ENCODE results near the gene TTC17. TPM values are rescaled to one million over a fixed set of nuclear protein-coding genes. Genes with fewer than 3 reads are reported as not detected.

TTC17 gene
- total RNA-seq, 2 experiments from 2014 or later: 72.5 to 75.1 TPM

DNA sequence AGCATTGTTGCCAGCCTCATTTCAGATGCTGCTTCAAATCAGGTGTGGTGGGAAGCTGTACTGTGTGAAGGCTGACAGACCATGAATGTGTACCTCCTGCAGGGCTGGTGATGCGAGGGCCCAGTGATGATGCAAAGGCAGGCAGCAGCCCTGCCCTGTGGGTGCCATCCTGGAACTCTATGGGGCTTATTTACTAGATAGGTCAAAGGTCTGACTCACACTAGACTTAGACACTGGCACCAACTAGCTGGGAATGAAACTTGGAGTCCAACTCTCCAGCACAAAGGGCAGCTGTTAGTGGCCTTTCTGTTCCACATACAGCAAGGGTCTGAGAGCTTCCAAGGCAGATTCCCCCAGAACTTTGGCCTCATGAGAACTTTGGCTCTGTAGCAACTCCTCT, 138.4 kb downstream of the TTC17 start:
- no peak for DNase-seq
- ChIA-PET POLR2A (no interaction called here), CTCF (interaction anchor here (1.0 kb wide), 1 partner anchor 20 kb away, joined by 3 read pairs; no protein-coding TSS in a partner anchor)
- Mint-ChIP-seq H3K4me1 (no peaks in the 10 kb centered on the region), H3K27ac (no peak overlapping the region), H3K27me3 (peaks cover 2% of the 10 kb centered on the region), H3K4me3 (no peak overlapping the region), H3K9me3 (no peaks in the 10 kb centered on the region), H3K36me3 (ENCODE audit: low read depth) (peaks cover 16% of the 10 kb centered on the region)

GRCh38 chr11:43498561-43498960, 139.8 kb downstream of the TTC17 start:
- no peak for DNase-seq
- H3K27ac Mint-ChIP-seq: no peak overlapping the region
- CTCF ChIA-PET: no interaction called here
- POLR2A ChIA-PET: no interaction called here
- H3K4me3 Mint-ChIP-seq: no peak overlapping the region
- H3K4me1 Mint-ChIP-seq: no peaks in the 10 kb centered on the region
- peaks cover 2% of the 10 kb centered on the region for H3K27me3 Mint-ChIP-seq
- H3K36me3 Mint-ChIP-seq (ENCODE audit: low read depth): peaks cover 8% of the 10 kb centered on the region
- no peaks in the 10 kb centered on the region for H3K9me3 Mint-ChIP-seq

- H3K36me3 Mint-ChIP-seq (ENCODE audit: low read depth): no peaks in the 10 kb centered on the region
- H3K4me1 Mint-ChIP-seq: peaks cover 7% of the 10 kb centered on the region
- peaks cover 2% of the 10 kb centered on the region for H3K27me3 Mint-ChIP-seq
- DNase-seq: no peak
- CTCF ChIA-PET: interaction anchor here (1.5 kb wide), 1 partner anchor 64 kb away, joined by 4 read pairs; no protein-coding TSS in a partner anchor
- H3K4me3 Mint-ChIP-seq: no peak overlapping the region
- H3K27ac Mint-ChIP-seq: no peak overlapping the region
- no peaks in the 10 kb centered on the region for H3K9me3 Mint-ChIP-seq
- POLR2A ChIA-PET: no interaction called here
These were observed 144.7 kb downstream of the TTC17 start for GRCh38 chr11:43503417-43503816.

DNA sequence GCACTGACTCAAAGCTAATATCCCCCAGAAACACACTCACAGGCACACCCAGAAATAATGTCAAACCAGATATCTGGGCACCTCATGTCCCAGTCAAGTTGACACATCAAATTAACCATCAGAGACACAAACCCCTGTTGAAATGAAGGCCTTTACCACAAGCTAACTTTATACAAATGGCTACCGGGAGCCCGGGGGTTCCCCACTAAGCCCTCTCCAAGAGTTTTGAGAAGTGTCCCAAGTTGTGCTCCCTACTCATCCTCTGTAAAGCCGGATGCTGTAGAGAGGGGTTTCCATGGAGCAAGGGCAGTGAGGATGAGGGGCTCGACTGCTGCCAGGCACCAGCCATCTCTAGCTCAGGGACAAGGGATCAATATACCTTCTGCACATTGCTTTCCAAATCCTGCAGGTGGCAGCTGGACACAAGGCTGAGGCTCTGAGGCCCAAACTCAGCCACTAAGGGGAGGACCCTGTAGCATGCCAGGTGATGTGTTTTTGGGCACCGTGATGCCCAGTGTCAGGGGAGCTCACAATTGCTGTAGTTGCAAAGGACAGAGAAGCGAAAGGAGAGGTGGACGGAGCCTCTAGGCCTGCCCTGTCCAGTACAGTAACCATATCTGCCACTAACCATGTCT, 145.7 kb downstream of the TTC17 start:
- DNase-seq: no peak
- Mint-ChIP-seq H3K4me3 (no peak overlapping the region), H3K36me3 (ENCODE audit: low read depth) (no peaks in the 10 kb centered on the region), H3K27me3 (peaks cover 2% of the 10 kb centered on the region), H3K9me3 (no peaks in the 10 kb centered on the region), H3K27ac (no peak overlapping the region), H3K4me1 (peaks cover 12% of the 10 kb centered on the region)
- ChIA-PET CTCF (interaction anchor here (1.5 kb wide), 1 partner anchor 63 kb away, joined by 4 read pairs; no protein-coding TSS in a partner anchor), POLR2A (no interaction called here)

DNA sequence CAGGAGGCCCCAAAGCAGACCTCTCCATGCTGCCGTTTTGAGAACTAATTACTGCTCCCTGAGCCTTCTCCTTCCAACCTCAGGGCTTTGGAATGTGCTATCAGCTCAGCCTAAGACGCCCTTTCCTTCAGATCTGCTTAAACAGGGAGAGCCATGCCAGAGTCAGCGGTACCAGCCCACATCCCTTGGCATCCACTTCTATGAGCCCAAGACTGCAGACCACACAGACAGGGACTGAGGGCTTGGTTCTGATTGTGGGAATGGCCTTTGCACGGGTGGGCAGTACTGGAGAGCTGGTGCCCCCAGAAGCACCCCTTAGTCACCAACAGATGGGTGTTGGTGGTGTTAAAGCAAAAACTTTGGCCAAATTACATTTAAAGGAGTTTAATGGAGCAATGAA, 146.5 kb downstream of the TTC17 start:
- H3K4me1 Mint-ChIP-seq: peaks cover 12% of the 10 kb centered on the region
- H3K36me3 Mint-ChIP-seq (ENCODE audit: low read depth): no peaks in the 10 kb centered on the region
- DNase-seq: no peak
- no peak overlapping the region for H3K27ac Mint-ChIP-seq
- H3K27me3 Mint-ChIP-seq: peaks cover 2% of the 10 kb centered on the region
- H3K9me3 Mint-ChIP-seq: no peaks in the 10 kb centered on the region
- CTCF ChIA-PET: interaction anchor here (1.5 kb wide), 1 partner anchor 63 kb away, joined by 4 read pairs; no protein-coding TSS in a partner anchor
- POLR2A ChIA-PET: no interaction called here
- no peak overlapping the region for H3K4me3 Mint-ChIP-seq

GRCh38 chr11:43507171-43507570, 148.5 kb downstream of the TTC17 start:
- ChIA-PET POLR2A (no interaction called here), CTCF (interaction anchor here (0.8 kb wide), 1 partner anchor 80 kb away, joined by 3 read pairs; no protein-coding TSS in a partner anchor)
- H3K4me1 Mint-ChIP-seq: peaks cover 12% of the 10 kb centered on the region
- H3K27ac Mint-ChIP-seq: no peak overlapping the region
- no peak overlapping the region for H3K4me3 Mint-ChIP-seq
- H3K9me3 Mint-ChIP-seq: no peaks in the 10 kb centered on the region
- no peaks in the 10 kb centered on the region for H3K27me3 Mint-ChIP-seq
- H3K36me3 Mint-ChIP-seq (ENCODE audit: low read depth): no peaks in the 10 kb centered on the region
- no peak for DNase-seq

DNA sequence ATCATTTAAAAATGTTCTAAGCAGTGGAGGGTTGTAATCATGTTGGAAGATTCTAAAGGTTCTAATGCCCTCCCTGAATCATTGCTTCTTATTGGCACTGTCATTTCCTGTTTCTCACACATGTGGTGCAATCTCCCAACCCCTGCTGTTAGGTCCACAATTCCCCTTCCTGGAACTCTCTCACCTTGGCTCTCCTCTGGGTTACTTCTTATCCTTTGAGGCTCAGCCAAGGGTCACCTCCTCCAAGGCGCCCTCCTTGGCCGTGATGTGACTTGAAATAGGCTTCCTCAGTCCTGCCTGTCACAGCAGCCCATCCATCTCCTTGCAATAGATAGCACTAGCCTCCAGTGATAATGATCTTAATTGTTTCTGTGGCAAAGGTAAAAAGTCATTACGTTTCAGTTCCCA, 149.8 kb downstream of the TTC17 start:
- no peak for DNase-seq
- POLR2A ChIA-PET: no interaction called here
- no peaks in the 10 kb centered on the region for H3K36me3 Mint-ChIP-seq (ENCODE audit: low read depth)
- CTCF ChIA-PET: interaction anchor here (1.1 kb wide), 1 partner anchor 21 kb away, joined by 3 read pairs; no protein-coding TSS in a partner anchor
- peaks cover 12% of the 10 kb centered on the region for H3K4me1 Mint-ChIP-seq
- H3K9me3 Mint-ChIP-seq: no peaks in the 10 kb centered on the region
- H3K27ac Mint-ChIP-seq: no peak overlapping the region
- H3K4me3 Mint-ChIP-seq: no peak overlapping the region
- peaks cover 1% of the 10 kb centered on the region for H3K27me3 Mint-ChIP-seq

DNA sequence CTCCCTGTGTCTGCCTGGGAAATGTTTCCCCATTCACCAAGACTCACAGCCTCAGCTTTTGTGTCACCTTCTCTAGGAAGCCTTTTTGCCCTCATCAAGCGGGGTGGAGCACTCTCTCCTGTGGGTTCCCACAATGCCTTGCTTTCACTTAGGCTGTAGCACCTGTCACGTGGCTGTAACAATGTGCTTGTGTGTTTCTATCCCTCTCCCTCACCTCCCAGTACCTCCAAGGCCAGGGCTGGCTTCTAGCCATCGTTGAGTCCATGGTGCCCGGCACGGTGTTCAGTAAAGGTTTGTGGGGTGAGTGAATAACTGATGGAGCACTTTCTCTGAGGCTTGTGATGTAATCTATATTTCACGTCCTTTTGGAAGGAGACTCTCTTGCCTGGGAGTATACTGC, 153.2 kb downstream of the TTC17 start:
- POLR2A ChIA-PET: interaction anchor here (0.7 kb wide), 1 partner anchor 1113 kb away, joined by 3 read pairs; no protein-coding TSS in a partner anchor

DNA sequence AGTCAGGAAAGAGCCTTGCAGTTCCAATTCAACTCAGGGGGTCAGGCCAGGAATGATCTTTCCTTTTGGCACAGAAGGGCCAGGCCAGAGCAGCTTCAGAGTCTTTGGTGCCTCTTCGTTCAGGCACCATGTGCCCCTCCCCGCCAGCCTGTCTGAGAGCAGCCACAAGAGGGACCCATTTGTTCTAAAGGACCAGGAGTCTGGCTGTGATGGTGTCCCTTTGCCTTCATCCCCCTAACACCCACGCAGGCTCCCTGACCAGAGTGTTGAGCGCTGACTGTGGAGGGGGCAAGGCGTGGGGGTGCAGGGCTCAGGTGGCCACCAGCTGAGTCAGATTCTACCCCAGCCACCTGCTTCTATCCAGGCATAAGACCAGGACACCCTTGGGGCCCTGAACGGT, 156.4 kb downstream of the TTC17 start:
- no peak for DNase-seq
- Mint-ChIP-seq H3K36me3 (ENCODE audit: low read depth) (no peaks in the 10 kb centered on the region), H3K4me1 (no peaks in the 10 kb centered on the region), H3K9me3 (peaks cover under 1% of the 10 kb centered on the region), H3K27me3 (peaks cover 2% of the 10 kb centered on the region), H3K27ac (no peak overlapping the region), H3K4me3 (no peak overlapping the region)
- POLR2A ChIA-PET: no interaction called here
- CTCF ChIA-PET: no interaction called here

More for the DNA sequence above, 153.2 kb downstream of the TTC17 start:
- no peaks in the 10 kb centered on the region for H3K36me3 Mint-ChIP-seq (ENCODE audit: low read depth)
- peaks cover 12% of the 10 kb centered on the region for H3K4me1 Mint-ChIP-seq
- DNase-seq: no peak
- H3K27me3 Mint-ChIP-seq: peaks cover 2% of the 10 kb centered on the region
- H3K9me3 Mint-ChIP-seq: no peaks in the 10 kb centered on the region
- no peak overlapping the region for H3K4me3 Mint-ChIP-seq
- CTCF ChIA-PET: no interaction called here
- no peak overlapping the region for H3K27ac Mint-ChIP-seq

DNA sequence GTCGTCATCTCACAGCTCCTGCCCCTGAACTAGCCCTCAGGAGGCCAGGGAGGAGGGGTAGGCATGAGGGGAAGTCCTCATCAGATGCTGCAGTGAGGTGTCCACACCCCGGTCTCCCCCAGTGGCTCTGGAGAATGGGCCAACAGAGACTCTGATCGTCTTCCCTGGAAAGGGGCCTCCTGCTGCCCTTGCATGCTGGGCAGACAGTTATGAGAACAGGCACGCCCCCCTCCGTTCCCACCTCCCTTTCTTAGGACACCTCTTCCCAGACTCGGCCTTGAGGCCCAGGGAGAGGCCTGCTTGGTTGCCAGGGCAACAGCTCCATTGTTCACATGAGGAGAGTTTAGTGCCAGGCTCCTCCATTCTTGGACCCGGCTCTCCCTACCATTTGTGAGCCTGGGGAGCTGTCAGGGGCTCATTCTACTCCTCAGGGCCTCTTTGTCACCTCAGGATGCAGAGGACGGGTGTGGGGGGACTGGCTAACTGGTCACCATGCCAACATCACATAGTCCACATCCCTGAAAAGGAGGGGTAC, 157.7 kb downstream of the TTC17 start:
- H3K4me3 Mint-ChIP-seq: no peak overlapping the region

GRCh38 chr11:43517518-43517917, 158.8 kb downstream of the TTC17 start:
- Mint-ChIP-seq H3K4me1 (no peaks in the 10 kb centered on the region), H3K27ac (no peak overlapping the region), H3K4me3 (no peak overlapping the region), H3K27me3 (peaks cover 2% of the 10 kb centered on the region), H3K9me3 (peaks cover 13% of the 10 kb centered on the region), H3K36me3 (ENCODE audit: low read depth) (no peaks in the 10 kb centered on the region)
- no peak for DNase-seq
- ChIA-PET CTCF (interaction anchor here (1.0 to 1.8 kb wide), 2 partner anchors 9 to 20 kb away, joined by 3 to 4 read pairs; no protein-coding TSS in a partner anchor), POLR2A (no interaction called here)

More for the DNA sequence above, 157.7 kb downstream of the TTC17 start:
- peaks cover 2% of the 10 kb centered on the region for H3K27me3 Mint-ChIP-seq
- H3K36me3 Mint-ChIP-seq (ENCODE audit: low read depth): no peaks in the 10 kb centered on the region
- ChIA-PET POLR2A (no interaction called here), CTCF (interaction anchor here (1.8 kb wide), 1 partner anchor 10 kb away, joined by 4 read pairs; no protein-coding TSS in a partner anchor)
- DNase-seq: no peak
- H3K27ac Mint-ChIP-seq: no peak overlapping the region
- no peaks in the 10 kb centered on the region for H3K4me1 Mint-ChIP-seq
- H3K9me3 Mint-ChIP-seq: peaks cover 9% of the 10 kb centered on the region

- H3K4me1 Mint-ChIP-seq: no peaks in the 10 kb centered on the region
- H3K36me3 Mint-ChIP-seq (ENCODE audit: low read depth): no peaks in the 10 kb centered on the region
- no peaks in the 10 kb centered on the region for H3K27me3 Mint-ChIP-seq
- ChIA-PET CTCF (no interaction called here), POLR2A (no interaction called here)
- no peak overlapping the region for H3K27ac Mint-ChIP-seq
- peaks cover 13% of the 10 kb centered on the region for H3K9me3 Mint-ChIP-seq
- no peak overlapping the region for H3K4me3 Mint-ChIP-seq
- DNase-seq: no peak
These were observed 159.9 kb downstream of the TTC17 start for GRCh38 chr11:43518408-43519160.

- Mint-ChIP-seq H3K36me3 (ENCODE audit: low read depth) (no peaks in the 10 kb centered on the region), H3K27ac (no peak overlapping the region), H3K4me1 (no peaks in the 10 kb centered on the region), H3K4me3 (no peak overlapping the region), H3K9me3 (peaks cover 13% of the 10 kb centered on the region), H3K27me3 (no peaks in the 10 kb centered on the region)
- ChIA-PET CTCF (no interaction called here), POLR2A (no interaction called here)
- no peak for DNase-seq
These were observed 162.8 kb downstream of the TTC17 start for GRCh38 chr11:43521471-43521870.
